Stimulated activated CD8-positive, alpha-beta memory T cell treated with anti-CD3 and anti-CD28 coated beads, Interleukin-2, amount 100 ng/mL, for 1 hour (primary cell): Measurements from ENCODE around the gene SENP7.
"Not testable (repeated sequence)": the region's sequence is repeated elsewhere in the genome, so short reads cannot be mapped to it uniquely, and the experiment has no call there.

Experiments
- DNase-seq, 2 donors: peaks; one replicate each; pipeline ENCODE4 v3.0.0-alpha.2; 2020; ENCODE audit warnings: low read depth in 2 of 2

Gene SENP7

GRCh38 chr3:101325393-101326134 is 187.4 kb downstream of the SENP7 start:
- no peak for DNase-seq

- DNase-seq = no peak
These were observed 192.5 kb downstream of the SENP7 start, which contains the start of gene IMPG2 for GRCh38 chr3:101320475-101320874. IMPG2 (minus strand) TSS chr3:101320575; CDS start chr3:101320372, 203 bp downstream.

GRCh38 chr3:101319531-101319930 is 193.5 kb downstream of the SENP7 start:
- DNase-seq = no peak

GRCh38 chr3:101312545-101312944 is 200.5 kb downstream of the SENP7 start:
- DNase-seq = no peak

GRCh38 chr3:101311676-101312075 is 201.3 kb downstream of the SENP7 start:
- no peak for DNase-seq

GRCh38 chr3:101310978-101311375 is 202.0 kb downstream of the SENP7 start:
- DNase-seq = no peak

- DNase-seq = not testable (repeated sequence)
These were observed 204.8 kb downstream of the SENP7 start for GRCh38 chr3:101308147-101308772.

GRCh38 chr3:101303836-101304235 is 209.2 kb downstream of the SENP7 start:
- no peak for DNase-seq

- DNase-seq = no peak
These were observed 209.8 kb downstream of the SENP7 start for GRCh38 chr3:101303089-101303731.

GRCh38 chr3:101300073-101300472 is 212.9 kb downstream of the SENP7 start:
- no peak for DNase-seq

GRCh38 chr3:101292027-101292426 is 221.0 kb downstream of the SENP7 start:
- DNase-seq = no peak

GRCh38 chr3:101288294-101288693 is 224.7 kb downstream of the SENP7 start:
- no peak for DNase-seq

- no peak for DNase-seq
These were observed 228.3 kb downstream of the SENP7 start for GRCh38 chr3:101284757-101285156.

GRCh38 chr3:101281521-101282030 is 231.4 kb downstream of the SENP7 start:
- DNase-seq = no peak

- no peak for DNase-seq
These were observed 233.1 kb downstream of the SENP7 start for GRCh38 chr3:101279765-101280385.

- no peak for DNase-seq
These were observed 233.8 kb downstream of the SENP7 start for GRCh38 chr3:101279162-101279561.

- DNase-seq = no peak
These were observed 234.3 kb downstream of the SENP7 start for GRCh38 chr3:101278727-101279126.
